Hepatocyte (in vitro differentiated cells): ENCODE results near the gene TMEM272. TPM values are rescaled to one million over a fixed set of nuclear protein-coding genes. Genes with fewer than 3 reads are reported as not detected.

Experiments
- DNase-seq: peaks from one replicate; pipeline ENCODE4 v3.0.0-alpha.2; 2016; ENCODE audit warnings: low spot score
- H2AFZ ChIP-seq: fragments of 200-600 bp; sonication (generic); 2 replicates; pipeline ENCODE4 v1.6.0; 2016; ENCODE audit warnings: antibody characterized with exemption, mild to moderate bottlenecking
- H3K27ac ChIP-seq: fragments of 200-600 bp; sonication (generic); 2 replicates; pipeline ENCODE4 v1.5.1; 2016; ENCODE audit warnings: mild to moderate bottlenecking
- H3K27me3 ChIP-seq: fragments of 200-600 bp; sonication (generic); 2 replicates; pipeline ENCODE4 v1.6.1; 2016
- H3K36me3 ChIP-seq: fragments of 200-600 bp; sonication (generic); replicated peaks from 2 replicates; pipeline ENCODE4 v1.5.1; 2016; ENCODE audit warnings: low read depth; ENCODE audit not compliant: insufficient read depth
- H3K4me1 ChIP-seq: fragments of 200-600 bp; sonication (generic); 2 replicates; pipeline ENCODE4 v1.5.1; 2016; ENCODE audit warnings: mild to moderate bottlenecking, moderate library complexity; ENCODE audit not compliant: insufficient read depth
- H3K4me2 ChIP-seq: fragments of 200-600 bp; sonication (generic); 2 replicates; pipeline ENCODE4 v1.6.0; 2016
- H3K4me3 ChIP-seq: fragments of 200-600 bp; sonication (generic); 2 replicates; pipeline ENCODE4 v1.5.1; 2016; ENCODE audit warnings: mild to moderate bottlenecking
- H3K79me2 ChIP-seq: fragments of 200-600 bp; sonication (generic); 2 replicates; pipeline ENCODE4 v1.6.0; 2017; ENCODE audit warnings: mild to moderate bottlenecking
- H3K9me2 ChIP-seq: fragments of 200-600 bp; sonication (generic); replicated peaks from 2 replicates; pipeline ENCODE4 v1.6.0; 2017; ENCODE audit warnings: mild to moderate bottlenecking; ENCODE audit not compliant: insufficient read depth
- H3K9me3 ChIP-seq: fragments of 200-600 bp; sonication (generic); 2 replicates; pipeline ENCODE4 v1.5.1; 2016; ENCODE audit warnings: low read depth, mild to moderate bottlenecking
- H4K20me1 ChIP-seq: fragments of 200-600 bp; sonication (generic); 2 replicates; pipeline ENCODE4 v1.6.0; 2016; ENCODE audit warnings: mild to moderate bottlenecking; ENCODE audit not compliant: insufficient read depth, poor library complexity, severe bottlenecking
- CTCF ChIP-seq: fragments of 200-600 bp; sonication (generic); IDR thresholded peaks from 2 replicates; pipeline ENCODE4 v1.5.1; 2016; ENCODE audit warnings: antibody characterized with exemption, mild to moderate bottlenecking; ENCODE audit not compliant: poor library complexity
- EZH2 ChIP-seq: fragments of 200-600 bp; sonication (generic); IDR thresholded peaks from 2 replicates; pipeline ENCODE4 v1.6.1; 2016; ENCODE audit warnings: antibody characterized with exemption, mild to moderate bottlenecking, borderline replicate concordance
- EZH2phosphoT487 ChIP-seq: fragments of 200-600 bp; sonication (generic); IDR thresholded peaks from one replicate; pipeline ENCODE4 v1.6.1; 2018; ENCODE audit warnings: antibody characterized with exemption, mild to moderate bottlenecking, low read depth, moderate library complexity; ENCODE audit not compliant: unreplicated experiment, severe bottlenecking
- WGBS: methylation state at CpG from one replicate; pipeline ENCODE4 v1.1.6; 2016; ENCODE audit warnings: low lambda C conversion rate; ENCODE audit errors: missing lambda C conversion rate; 5-methylcytosine and 5-hydroxymethylcytosine counted together
- polyA plus RNA-seq: library from polyadenylated mRNA; unstranded; fragments of >200 nt; fragmentation: Nextera tagmentation; extraction: Ambion mirVana; gene quantifications from 2 replicates; pipeline ENCODE4 v1.2.1, GENCODE V29; 2016
- total RNA-seq: library from RNA; depleted of rRNA; stranded (reverse); fragments of >200 nt; gene quantifications from 2 replicates; pipeline ENCODE4 v1.2.3, GENCODE V29; 2014

TMEM272 gene
- total and polyA plus RNA-seq, 2 experiments from 2014 or later = 0.20 to 0.23 TPM

DNA sequence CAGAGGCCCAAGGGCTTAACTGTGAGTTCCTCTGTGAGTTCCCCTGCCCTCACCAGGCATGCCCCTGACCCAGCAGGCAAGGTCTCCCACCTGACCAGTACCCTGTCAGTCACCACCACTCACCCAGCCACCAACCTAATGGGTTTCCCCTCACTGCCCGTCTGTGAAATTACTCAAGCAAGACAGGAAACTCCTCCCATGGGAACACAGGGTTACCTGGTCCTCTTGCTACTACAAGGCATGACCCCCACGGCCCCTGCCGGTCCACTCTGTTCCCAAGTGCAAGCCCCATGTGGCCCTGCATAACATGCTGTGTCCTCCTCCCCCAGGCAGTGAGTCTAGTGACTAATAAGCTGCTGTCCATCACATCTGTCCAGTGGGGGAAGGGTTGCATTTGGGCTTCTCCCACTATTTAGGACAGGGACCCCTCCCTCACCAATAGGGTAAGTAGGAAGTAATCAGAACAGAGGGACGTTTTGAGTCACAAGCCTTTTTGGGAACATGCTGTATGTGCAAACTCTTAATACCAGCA lies 33.0 kb downstream of the TMEM272 start:
- H3K9me2 ChIP-seq = no peaks in the 10 kb centered on the region
- TF ChIP-seq EZH2phosphoT487 (no peak), EZH2 (no peak), CTCF (no peak)
- 72% methylated on average over 4 of the region's 4 CpGs for WGBS
- no peak overlapping the region for H3K4me2 ChIP-seq
- no peaks in the 10 kb centered on the region for H3K9me3 ChIP-seq
- no peak overlapping the region for H2AFZ ChIP-seq
- H3K79me2 ChIP-seq = no peaks in the 10 kb centered on the region
- H3K27ac ChIP-seq = no peak overlapping the region
- no peak for DNase-seq
- H3K4me3 ChIP-seq = no peak overlapping the region
- H3K27me3 ChIP-seq = no peaks in the 10 kb centered on the region
- no peaks in the 10 kb centered on the region for H3K36me3 ChIP-seq
- no peaks in the 10 kb centered on the region for H4K20me1 ChIP-seq
- H3K4me1 ChIP-seq = no peaks in the 10 kb centered on the region

GRCh38 chr13:51811046-51811445 lies 33.9 kb downstream of the TMEM272 start:
- no peaks in the 10 kb centered on the region for H3K9me2 ChIP-seq
- no peak for TF ChIP-seq EZH2
- TF ChIP-seq EZH2phosphoT487 = no peak
- no peak for TF ChIP-seq CTCF
- H2AFZ ChIP-seq = no peak overlapping the region
- no peak for DNase-seq
- no peaks in the 10 kb centered on the region for H4K20me1 ChIP-seq
- H3K27ac ChIP-seq = no peak overlapping the region
- no peak overlapping the region for H3K4me2 ChIP-seq
- 93% methylated on average over 12 of the region's 12 CpGs for WGBS
- H3K27me3 ChIP-seq = no peaks in the 10 kb centered on the region
- H3K4me3 ChIP-seq = no peak overlapping the region
- no peaks in the 10 kb centered on the region for H3K36me3 ChIP-seq
- no peaks in the 10 kb centered on the region for H3K9me3 ChIP-seq
- no peaks in the 10 kb centered on the region for H3K79me2 ChIP-seq
- no peaks in the 10 kb centered on the region for H3K4me1 ChIP-seq

GRCh38 chr13:51808811-51809210 lies 36.2 kb downstream of the TMEM272 start:
- Histone ChIP-seq H3K79me2 (no peaks in the 10 kb centered on the region), H3K4me1 (peaks cover 3% of the 10 kb centered on the region), H2AFZ (no peak overlapping the region), H3K9me2 (no peaks in the 10 kb centered on the region), H3K4me2 (no peak overlapping the region), H3K36me3 (no peaks in the 10 kb centered on the region), H4K20me1 (no peaks in the 10 kb centered on the region), H3K27me3 (no peaks in the 10 kb centered on the region), H3K27ac (no peak overlapping the region), H3K9me3 (no peaks in the 10 kb centered on the region), H3K4me3 (no peak overlapping the region)
- no peak for DNase-seq
- TF ChIP-seq CTCF (no peak), EZH2phosphoT487 (no peak), EZH2 (no peak)

- no peaks in the 10 kb centered on the region for H3K9me2 ChIP-seq
- no peaks in the 10 kb centered on the region for H3K27me3 ChIP-seq
- no peak for DNase-seq
- H3K4me2 ChIP-seq = no peak overlapping the region
- H2AFZ ChIP-seq = no peak overlapping the region
- H3K4me3 ChIP-seq = no peak overlapping the region
- WGBS = 65% methylated on average over 5 of the region's 5 CpGs
- H3K27ac ChIP-seq = no peak overlapping the region
- no peaks in the 10 kb centered on the region for H3K79me2 ChIP-seq
- H4K20me1 ChIP-seq = no peaks in the 10 kb centered on the region
- TF ChIP-seq CTCF (no peak), EZH2phosphoT487 (no peak), EZH2 (no peak)
- no peaks in the 10 kb centered on the region for H3K9me3 ChIP-seq
- H3K36me3 ChIP-seq = no peaks in the 10 kb centered on the region
- H3K4me1 ChIP-seq = peaks cover 16% of the 10 kb centered on the region
Observed at GRCh38 chr13:51807041-51807440, 37.9 kb downstream of the TMEM272 start.
